Measurements from ENCODE around the gene DNAJC18.

DNAJC18 gene

GRCh38 chr5:139458580-139459407, 19.5 kb upstream of the DNAJC18 start:
- Histone ChIP-seq H3K4me2 (ENCODE audit: low read length) (no peak overlapping the region), H3K36me3 (ENCODE audit: insufficient read depth, low read length) (no peaks in the 10 kb centered on the region), H3K79me2 (ENCODE audit: insufficient read depth, low read length) (no peaks in the 10 kb centered on the region), H3K9ac (ENCODE audit: low read length) (no peak overlapping the region), H2AFZ (ENCODE audit: low read length) (no peak overlapping the region), H3K9me3 (ENCODE audit: low read length) (no peaks in the 10 kb centered on the region), H3K4me1 (ENCODE audit: insufficient read depth, low read length, severe bottlenecking) (no peaks in the 10 kb centered on the region), H3K27ac (ENCODE audit: low read depth, low read length, poor library complexity, severe bottlenecking) (no peak overlapping the region), H3K9me2 (ENCODE audit: low read depth, low read length) (no peaks in the 10 kb centered on the region), H4K20me1 (ENCODE audit: insufficient read depth, low read length) (no peaks in the 10 kb centered on the region), H3F3A (ENCODE audit: insufficient read depth, low read length) (no peaks in the 10 kb centered on the region), H3K27me3 (ENCODE audit: insufficient read depth, low read length) (no peaks in the 10 kb centered on the region), H3K4me3 (ENCODE audit: low read depth, low read length, poor library complexity, severe bottlenecking) (no peak overlapping the region)
- TF ChIP-seq EZH2 (IDR thresholded peaks at IDR 0.05; ENCODE audit: borderline replicate concordance, low read length), result no peak

- H3K9ac ChIP-seq (ENCODE audit: low read length), result no peak overlapping the region
- no peak overlapping the region for H2AFZ ChIP-seq (ENCODE audit: low read length)
- no peaks in the 10 kb centered on the region for H3K27me3 ChIP-seq (ENCODE audit: insufficient read depth, low read length)
- H3K27ac ChIP-seq (ENCODE audit: low read depth, low read length, poor library complexity, severe bottlenecking), result no peak overlapping the region
- H4K20me1 ChIP-seq (ENCODE audit: insufficient read depth, low read length), result no peaks in the 10 kb centered on the region
- H3K36me3 ChIP-seq (ENCODE audit: insufficient read depth, low read length), result no peaks in the 10 kb centered on the region
- H3K4me1 ChIP-seq (ENCODE audit: insufficient read depth, low read length, severe bottlenecking), result no peaks in the 10 kb centered on the region
- H3K4me3 ChIP-seq (ENCODE audit: low read depth, low read length, poor library complexity, severe bottlenecking), result no peak overlapping the region
- H3K79me2 ChIP-seq (ENCODE audit: insufficient read depth, low read length), result no peaks in the 10 kb centered on the region
- H3K9me3 ChIP-seq (ENCODE audit: low read length), result no peaks in the 10 kb centered on the region
- no peak overlapping the region for H3K4me2 ChIP-seq (ENCODE audit: low read length)
- no peaks in the 10 kb centered on the region for H3K9me2 ChIP-seq (ENCODE audit: low read depth, low read length)
- no peak for TF ChIP-seq EZH2 (IDR thresholded peaks at IDR 0.05; ENCODE audit: borderline replicate concordance, low read length)
- no peak for TF ChIP-seq CTCF (IDR thresholded peaks at IDR 0.05; ENCODE audit: low read length)
- H3F3A ChIP-seq (ENCODE audit: insufficient read depth, low read length), result no peaks in the 10 kb centered on the region
These were observed 18.5 kb upstream of the DNAJC18 start for GRCh38 chr5:139457653-139458306.

GRCh38 chr5:139457241-139457640, 17.9 kb upstream of the DNAJC18 start:
- no peaks in the 10 kb centered on the region for H3K27me3 ChIP-seq (ENCODE audit: insufficient read depth, low read length)
- no peaks in the 10 kb centered on the region for H3K79me2 ChIP-seq (ENCODE audit: insufficient read depth, low read length)
- H3K4me2 ChIP-seq (ENCODE audit: low read length), result no peak overlapping the region
- H3K9me3 ChIP-seq (ENCODE audit: low read length), result no peaks in the 10 kb centered on the region
- no peak overlapping the region for H3K27ac ChIP-seq (ENCODE audit: low read depth, low read length, poor library complexity, severe bottlenecking)
- no peaks in the 10 kb centered on the region for H3K36me3 ChIP-seq (ENCODE audit: insufficient read depth, low read length)
- H3F3A ChIP-seq (ENCODE audit: insufficient read depth, low read length), result no peaks in the 10 kb centered on the region
- H3K4me3 ChIP-seq (ENCODE audit: low read depth, low read length, poor library complexity, severe bottlenecking), result no peak overlapping the region
- TF ChIP-seq CTCF (IDR thresholded peaks at IDR 0.05; ENCODE audit: low read length) (no peak), EZH2 (IDR thresholded peaks at IDR 0.05; ENCODE audit: borderline replicate concordance, low read length) (no peak)
- no peaks in the 10 kb centered on the region for H3K4me1 ChIP-seq (ENCODE audit: insufficient read depth, low read length, severe bottlenecking)
- H3K9ac ChIP-seq (ENCODE audit: low read length), result no peak overlapping the region
- no peak overlapping the region for H2AFZ ChIP-seq (ENCODE audit: low read length)
- H4K20me1 ChIP-seq (ENCODE audit: insufficient read depth, low read length), result no peaks in the 10 kb centered on the region
- no peaks in the 10 kb centered on the region for H3K9me2 ChIP-seq (ENCODE audit: low read depth, low read length)

Data from OCI-LY1 (cell line).